Measurements from ENCODE around the gene SMIM24.
"Not testable (repeated sequence)": the region's sequence is repeated elsewhere in the genome, so short reads cannot be mapped to it uniquely, and the experiment has no call there.

SMIM24 gene

GRCh38 chr19:3513229-3514140 lies 33.2 kb upstream of the SMIM24 start:
- no peak for DNase-seq

GRCh38 chr19:3512562-3513228 lies 32.4 kb upstream of the SMIM24 start:
- DNase-seq = no peak

GRCh38 chr19:3511506-3512251 lies 31.4 kb upstream of the SMIM24 start:
- no peak for DNase-seq

DNA sequence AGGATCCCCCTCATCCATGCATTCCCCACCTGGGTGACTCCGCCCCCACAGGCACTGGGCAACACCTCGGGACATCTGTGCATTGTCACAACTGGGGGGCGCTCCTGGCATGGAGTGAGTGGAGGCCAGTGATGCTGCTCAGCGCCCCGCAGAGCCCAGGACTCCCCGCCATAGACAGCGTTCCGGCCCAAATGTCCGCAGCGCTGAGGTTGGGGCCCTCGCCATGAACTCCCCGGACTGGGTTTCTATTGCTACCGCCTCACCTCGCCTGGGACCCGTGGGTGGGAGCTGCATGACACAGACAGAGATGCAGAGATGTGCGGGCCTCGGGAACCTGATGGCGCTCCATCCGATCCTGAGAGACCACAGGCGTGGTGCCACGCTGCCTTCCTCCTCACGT lies 30.4 kb upstream of the SMIM24 start:
- no peak for DNase-seq

- DNase-seq = no peak
Observed at GRCh38 chr19:3509566-3509989, 29.3 kb upstream of the SMIM24 start.

GRCh38 chr19:3508771-3509535 lies 28.6 kb upstream of the SMIM24 start:
- no peak for DNase-seq

GRCh38 chr19:3508121-3508661 lies 27.9 kb upstream of the SMIM24 start:
- not testable (repeated sequence) for DNase-seq

GRCh38 chr19:3507371-3508120 lies 27.2 kb upstream of the SMIM24 start:
- no peak for DNase-seq

- no peak for DNase-seq
Observed at GRCh38 chr19:3506384-3507340, 26.3 kb upstream of the SMIM24 start.

- peak; percentile 91 for DNase-seq
Observed at GRCh38 chr19:3505598-3506383, 25.5 kb upstream of the SMIM24 start, which contains the start of gene FZR1. Gene FZR1, plus strand, starts transcription at chr19:3506311. Its CDS starts 16,679 bp downstream, at chr19:3522990.

DNA sequence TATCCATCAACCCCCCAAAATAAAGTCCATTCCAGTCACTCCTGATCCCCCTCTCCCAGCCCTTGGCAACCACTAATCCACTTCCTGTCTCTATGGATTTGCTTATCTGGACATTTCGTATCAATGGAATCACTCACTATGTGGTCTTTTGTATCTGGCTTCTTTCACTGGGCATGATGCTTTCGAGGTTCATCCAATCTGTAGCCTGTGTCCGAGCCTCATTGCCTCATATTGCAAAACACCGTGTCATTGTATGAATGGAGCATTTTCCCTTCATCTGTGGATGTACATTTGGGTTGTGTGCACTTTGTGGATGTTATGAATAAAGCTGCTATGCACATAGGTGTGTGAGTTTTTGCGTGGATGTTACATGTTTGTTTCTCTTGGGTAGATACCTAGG lies 24.4 kb upstream of the SMIM24 start:
- DNase-seq = no peak

DNA sequence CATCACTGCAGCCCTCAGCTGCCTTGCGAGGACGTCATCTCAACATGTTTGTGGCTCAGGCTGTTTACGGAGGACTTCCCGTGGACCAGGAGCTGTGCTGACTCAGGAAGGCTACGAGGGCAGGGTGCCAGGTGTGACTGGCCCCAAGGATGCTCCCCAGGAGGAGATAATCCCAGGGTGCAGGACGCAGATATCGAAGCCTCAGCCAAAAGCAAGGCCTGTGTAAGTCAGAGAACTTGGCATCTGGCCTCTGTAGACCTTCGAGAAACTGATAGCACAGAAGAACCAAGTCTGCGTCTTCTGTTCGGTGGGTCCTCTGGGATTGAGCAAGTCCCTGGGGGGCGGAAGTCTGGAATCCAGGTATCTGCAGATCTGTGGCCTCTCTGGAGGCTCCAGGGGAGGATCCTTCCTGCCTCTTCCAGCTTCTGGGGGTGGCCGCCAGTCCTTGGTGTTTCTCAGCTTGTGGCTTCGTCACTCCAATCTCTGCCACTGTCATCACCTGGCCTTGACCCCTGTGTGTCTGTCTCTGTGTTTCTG lies 22.8 kb upstream of the SMIM24 start:
- DNase-seq = no peak

DNA sequence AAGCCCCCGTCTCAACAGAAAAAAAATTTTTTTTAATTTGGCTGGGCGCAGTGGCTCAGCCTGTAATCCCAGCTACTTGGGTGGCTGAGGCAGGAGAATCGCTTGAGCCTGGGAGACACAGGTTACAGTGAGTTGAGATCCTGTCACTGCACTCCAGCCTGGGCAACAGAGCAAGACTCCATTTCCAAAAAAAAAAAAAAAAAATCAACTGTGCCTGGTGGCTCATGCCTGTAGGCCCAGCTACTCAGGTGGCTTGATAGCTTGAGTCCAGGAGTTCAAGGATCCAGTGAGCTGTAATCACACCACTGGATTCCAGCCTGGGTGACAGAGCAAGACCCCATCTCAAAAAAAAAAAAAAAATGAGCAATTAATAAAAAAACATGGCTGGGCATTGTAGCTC lies 21.5 kb upstream of the SMIM24 start:
- no peak for DNase-seq

DNA sequence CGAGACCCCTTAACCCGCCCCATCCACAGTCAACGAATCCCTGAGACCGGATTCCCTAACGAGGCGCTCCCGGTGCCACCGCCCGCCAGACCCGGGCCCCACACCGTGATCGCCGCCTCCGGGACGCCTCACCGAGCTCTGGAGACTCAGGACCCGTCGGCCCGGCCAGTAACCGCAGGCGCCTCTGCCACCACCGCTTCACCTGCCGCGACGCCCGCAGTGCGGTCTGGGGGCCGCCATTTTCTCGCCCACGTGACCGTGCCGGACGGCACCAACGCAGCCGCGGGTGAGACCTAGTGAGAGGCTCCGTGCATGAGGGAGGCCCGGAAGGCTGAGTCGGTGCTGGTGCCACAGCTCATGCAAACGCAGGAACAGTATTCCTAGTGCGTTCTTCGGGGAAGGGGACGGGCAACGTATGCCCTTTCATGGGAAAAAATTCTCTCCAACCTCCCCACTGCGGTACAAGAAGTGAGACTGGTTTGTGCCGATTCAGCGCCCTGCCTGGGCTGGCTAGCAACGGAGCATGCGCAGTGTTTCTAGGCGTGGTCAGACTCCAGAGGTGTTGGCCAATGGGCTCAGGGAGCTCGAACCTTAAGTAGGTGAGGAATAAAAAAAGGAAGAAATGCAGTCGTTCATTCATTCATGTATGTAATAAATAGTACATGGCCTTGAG lies 20.2 kb upstream of the SMIM24 start, which contains the start of gene DOHH:
Gene DOHH (minus strand): TSS at position 246 of the 673 bp plus-strand sequence. CDS start 3,860 bp downstream, outside the sequence.
- peak; percentile 87 for DNase-seq

GRCh38 chr19:3499738-3500428 lies 19.6 kb upstream of the SMIM24 start:
- DNase-seq = no peak

- no peak for DNase-seq
Observed at GRCh38 chr19:3497757-3498520, 17.6 kb upstream of the SMIM24 start.

All from GF-D8 (cell line).